Smooth muscle cell (in vitro differentiated cells): ENCODE measurements around the gene CKS2. TPM values are rescaled to one million over a fixed set of nuclear protein-coding genes. Genes with fewer than 3 reads are reported as not detected.

Experiments used
- DNase-seq: peaks from one replicate; lab custom pipeline; 2025; ENCODE audit not compliant: unreplicated experiment; lab: John Stamatoyannopoulos, UW
- H2AFZ ChIP-seq: fragments of 200-600 bp; sonication (generic); 2 replicates; pipeline ENCODE4 v1.6.0; 2016; ENCODE audit warnings: antibody characterized with exemption, low read depth, mild to moderate bottlenecking
- H3F3A ChIP-seq: fragments of 200-600 bp; sonication (generic); 2 replicates; pipeline ENCODE4 v1.6.0; 2017; ENCODE audit warnings: antibody characterized with exemption, low read depth
- H3K27ac ChIP-seq: fragments of 200-600 bp; sonication (generic); 2 replicates; pipeline ENCODE4 v1.5.1; 2016; ENCODE audit warnings: low read depth, mild to moderate bottlenecking
- H3K27me3 ChIP-seq: fragments of 200-600 bp; sonication (generic); 2 replicates; pipeline ENCODE4 v1.6.1; 2016; ENCODE audit warnings: low read depth, mild to moderate bottlenecking
- H3K36me3 ChIP-seq: fragments of 200-600 bp; sonication (generic); 2 replicates; pipeline ENCODE4 v1.5.1; 2016; ENCODE audit warnings: low read depth
- H3K4me1 ChIP-seq: fragments of 200-600 bp; sonication (generic); 2 replicates; pipeline ENCODE4 v1.5.1; 2016; ENCODE audit warnings: low read depth
- H3K4me2 ChIP-seq: fragments of 200-600 bp; sonication (generic); 2 replicates; pipeline ENCODE4 v1.6.0; 2016; ENCODE audit warnings: mild to moderate bottlenecking
- H3K4me3 ChIP-seq: fragments of 200-600 bp; sonication (generic); 2 replicates; pipeline ENCODE4 v1.5.1; 2016; ENCODE audit warnings: mild to moderate bottlenecking
- H3K79me2 ChIP-seq: fragments of 200-600 bp; sonication (generic); 2 replicates; pipeline ENCODE4 v1.6.0; 2016; ENCODE audit warnings: low read depth, mild to moderate bottlenecking
- H3K9ac ChIP-seq: fragments of 200-600 bp; sonication (generic); 2 replicates; pipeline ENCODE4 v1.6.0; 2016; ENCODE audit warnings: low read depth
- H3K9me3 ChIP-seq: fragments of 200-600 bp; sonication (generic); replicated peaks from 2 replicates; pipeline ENCODE4 v1.5.1; 2016; ENCODE audit warnings: low read depth
- H4K20me1 ChIP-seq: fragments of 200-600 bp; sonication (generic); 2 replicates; pipeline ENCODE4 v1.6.0; 2016; ENCODE audit warnings: low read depth
- WGBS: methylation state at CpG from one replicate; pipeline ENCODE4 v1.1.7; 2016; ENCODE audit warnings: low lambda C conversion rate; 5-methylcytosine and 5-hydroxymethylcytosine counted together
- polyA plus RNA-seq: library from polyadenylated mRNA; unstranded; fragments of >200 nt; fragmentation: Nextera tagmentation; extraction: Ambion mirVana; gene quantifications from 2 replicates; pipeline ENCODE4 v1.2.1, GENCODE V29; 2016
- total RNA-seq: library from RNA; depleted of rRNA; stranded (reverse); fragments of >200 nt; gene quantifications from 2 replicates; pipeline ENCODE4 v1.2.3, GENCODE V29; 2014
- TF ChIP-seq, protein P1 (sequence below): fragments of 200-600 bp; sonication (generic); IDR thresholded peaks from 2 replicates; pipeline ENCODE4 v1.5.1; 2017; ENCODE audit warnings: borderline replicate concordance, mild to moderate bottlenecking, antibody characterized with exemption; ENCODE audit not compliant: insufficient read depth, poor library complexity, severe bottlenecking

The CKS2 gene
- total and polyA plus RNA-seq, 2 experiments from 2014 or later, result 77.6 to 148 TPM

DNA sequence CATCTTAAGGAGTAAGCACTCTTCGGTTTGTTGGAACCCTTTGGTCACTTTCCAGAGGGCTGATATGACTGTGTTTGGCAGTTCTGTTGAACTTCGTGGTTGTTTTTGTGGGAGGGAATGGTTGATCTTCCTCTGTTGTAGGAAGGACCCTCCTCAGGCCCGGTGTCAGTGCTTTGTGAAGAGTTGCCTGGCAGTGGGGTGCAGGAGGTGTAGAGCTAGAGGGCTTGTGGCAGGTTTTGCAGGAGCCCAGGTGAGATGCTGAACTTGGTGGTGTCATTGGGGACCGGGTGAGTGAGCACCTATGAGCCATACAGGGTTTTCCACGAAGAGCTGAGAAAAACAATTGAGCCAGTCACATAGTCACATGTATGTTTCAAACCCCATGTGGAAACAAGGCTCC is 34.5 kb downstream of the CKS2 start:
- Histone ChIP-seq H3K79me2 (no peaks in the 10 kb centered on the region), H3K9me3 (no peaks in the 10 kb centered on the region), H3K27me3 (no peaks in the 10 kb centered on the region), H3K27ac (no peak overlapping the region), H4K20me1 (peaks cover 8% of the 10 kb centered on the region), H3K9ac (no peak overlapping the region), H3K4me2 (no peak overlapping the region), H2AFZ (no peak overlapping the region), H3K4me3 (no peak overlapping the region), H3K36me3 (peaks cover 10% of the 10 kb centered on the region), H3K4me1 (no peaks in the 10 kb centered on the region), H3F3A (no peaks in the 10 kb centered on the region)
- DNase-seq, result no peak
- TF ChIP-seq, protein P1, sequence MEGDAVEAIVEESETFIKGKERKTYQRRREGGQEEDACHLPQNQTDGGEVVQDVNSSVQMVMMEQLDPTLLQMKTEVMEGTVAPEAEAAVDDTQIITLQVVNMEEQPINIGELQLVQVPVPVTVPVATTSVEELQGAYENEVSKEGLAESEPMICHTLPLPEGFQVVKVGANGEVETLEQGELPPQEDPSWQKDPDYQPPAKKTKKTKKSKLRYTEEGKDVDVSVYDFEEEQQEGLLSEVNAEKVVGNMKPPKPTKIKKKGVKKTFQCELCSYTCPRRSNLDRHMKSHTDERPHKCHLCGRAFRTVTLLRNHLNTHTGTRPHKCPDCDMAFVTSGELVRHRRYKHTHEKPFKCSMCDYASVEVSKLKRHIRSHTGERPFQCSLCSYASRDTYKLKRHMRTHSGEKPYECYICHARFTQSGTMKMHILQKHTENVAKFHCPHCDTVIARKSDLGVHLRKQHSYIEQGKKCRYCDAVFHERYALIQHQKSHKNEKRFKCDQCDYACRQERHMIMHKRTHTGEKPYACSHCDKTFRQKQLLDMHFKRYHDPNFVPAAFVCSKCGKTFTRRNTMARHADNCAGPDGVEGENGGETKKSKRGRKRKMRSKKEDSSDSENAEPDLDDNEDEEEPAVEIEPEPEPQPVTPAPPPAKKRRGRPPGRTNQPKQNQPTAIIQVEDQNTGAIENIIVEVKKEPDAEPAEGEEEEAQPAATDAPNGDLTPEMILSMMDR, result no peak
- 97% methylated on average over 5 of the region's 5 CpGs for WGBS

DNA sequence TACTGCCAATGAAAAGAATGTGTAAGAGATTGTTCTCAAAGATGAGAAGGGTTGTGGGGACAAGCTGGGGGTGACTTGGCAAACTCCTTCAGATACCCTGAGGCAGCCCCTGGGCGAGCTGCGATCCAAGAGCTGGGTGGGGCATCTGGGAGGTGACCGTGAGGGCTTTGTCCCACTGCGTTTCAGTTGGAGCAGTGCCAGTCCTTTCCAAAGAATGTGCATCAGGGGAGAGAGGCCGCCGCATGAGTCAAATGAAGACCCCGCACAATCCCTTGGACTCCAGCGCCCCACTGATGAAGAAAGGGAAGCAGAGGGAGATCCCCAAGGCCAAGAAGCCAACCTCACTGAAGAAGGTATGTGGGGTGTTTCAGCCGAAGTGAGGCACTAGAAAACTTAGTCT is 35.7 kb downstream of the CKS2 start:
- Histone ChIP-seq H3F3A (no peaks in the 10 kb centered on the region), H3K27me3 (no peaks in the 10 kb centered on the region), H3K4me1 (no peaks in the 10 kb centered on the region), H3K27ac (no peak overlapping the region), H2AFZ (no peak overlapping the region), H4K20me1 (peaks cover 8% of the 10 kb centered on the region), H3K36me3 (peaks cover 7% of the 10 kb centered on the region), H3K9me3 (no peaks in the 10 kb centered on the region), H3K4me3 (no peak overlapping the region), H3K4me2 (no peak overlapping the region), H3K9ac (no peak overlapping the region), H3K79me2 (no peaks in the 10 kb centered on the region)
- TF ChIP-seq, protein P1, result no peak
- no peak for DNase-seq
- WGBS, result 94% methylated on average over 9 of the region's 9 CpGs

DNA sequence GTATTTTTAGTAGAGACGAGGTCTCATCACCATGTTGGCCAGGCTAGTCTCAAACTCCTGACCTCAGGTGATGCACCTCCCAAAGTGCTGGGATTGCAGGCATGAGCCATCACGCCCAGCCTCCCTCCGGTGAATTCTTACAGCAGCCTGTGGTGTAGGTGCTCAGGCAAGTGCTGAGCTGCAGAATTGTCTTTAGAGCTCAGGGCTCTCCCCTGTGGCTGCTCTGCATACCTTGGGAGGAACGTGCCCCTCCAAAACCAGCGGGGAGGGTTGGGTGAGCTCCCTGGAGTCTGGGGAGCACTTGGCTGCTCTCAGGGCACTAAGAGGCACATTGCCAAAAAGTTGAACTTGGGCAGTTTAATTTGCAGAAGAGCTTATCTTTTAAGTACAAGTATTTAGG is 36.7 kb downstream of the CKS2 start:
- peaks cover 11% of the 10 kb centered on the region for H4K20me1 ChIP-seq
- H3K27me3 ChIP-seq, result no peaks in the 10 kb centered on the region
- H3K9ac ChIP-seq, result no peak overlapping the region
- H3F3A ChIP-seq, result no peaks in the 10 kb centered on the region
- WGBS, result over 99% methylated on average over 5 of the region's 5 CpGs
- no peak for DNase-seq
- no peak overlapping the region for H2AFZ ChIP-seq
- no peaks in the 10 kb centered on the region for H3K4me1 ChIP-seq
- TF ChIP-seq, protein P1, result no peak
- no peak overlapping the region for H3K27ac ChIP-seq
- H3K36me3 ChIP-seq, result peaks cover 8% of the 10 kb centered on the region
- H3K4me3 ChIP-seq, result no peak overlapping the region
- no peak overlapping the region for H3K4me2 ChIP-seq
- no peaks in the 10 kb centered on the region for H3K9me3 ChIP-seq
- no peaks in the 10 kb centered on the region for H3K79me2 ChIP-seq

DNA sequence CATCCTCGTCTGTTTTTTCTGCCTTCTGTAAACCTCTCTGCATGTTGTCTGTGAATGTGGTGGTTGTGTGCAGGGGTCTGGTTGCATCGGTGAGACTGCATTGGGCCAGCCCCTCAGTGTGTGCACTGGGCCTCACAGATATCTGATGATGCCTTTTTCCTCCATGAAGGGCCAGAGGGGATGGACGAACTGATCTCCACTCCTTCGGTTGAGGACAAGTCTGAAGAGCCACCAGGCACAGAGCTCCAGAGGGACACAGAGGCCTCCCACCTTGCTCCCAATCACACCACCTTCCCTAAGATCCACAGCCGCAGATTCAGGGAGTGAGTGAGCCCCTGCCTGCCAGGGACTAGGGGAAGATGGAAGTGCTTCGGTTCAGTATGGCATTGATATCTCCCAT is 38.6 kb downstream of the CKS2 start:
- TF ChIP-seq, protein P1, result no peak
- 98% methylated on average over 6 of the region's 6 CpGs for WGBS

More for the DNA sequence above, 38.6 kb downstream of the CKS2 start:
- DNase-seq, result no peak
- Histone ChIP-seq H3K36me3 (peaks cover 14% of the 10 kb centered on the region), H3K9ac (no peak overlapping the region), H3F3A (no peaks in the 10 kb centered on the region), H3K9me3 (no peaks in the 10 kb centered on the region), H3K27me3 (no peaks in the 10 kb centered on the region), H3K79me2 (no peaks in the 10 kb centered on the region), H4K20me1 (peaks cover 25% of the 10 kb centered on the region), H3K4me3 (no peak overlapping the region), H3K4me2 (no peak overlapping the region), H2AFZ (no peak overlapping the region), H3K27ac (no peak overlapping the region), H3K4me1 (no peaks in the 10 kb centered on the region)
